ENCODE measurements around the gene IMMP2L. TPM values are rescaled to one million over a fixed set of nuclear protein-coding genes. Genes with fewer than 3 reads are reported as not detected.

IMMP2L gene
- total and polyA plus RNA-seq, 2 of the 4 experiments (the other 2 are of a cell fraction) = 5.8 to 9.3 TPM

- CTCF ChIA-PET = interaction anchor here (0.6 kb wide), 1 partner anchor 15 kb away, joined by 3 read pairs; no protein-coding TSS in a partner anchor
- H4K5ac ChIP-seq (ENCODE audit: low read depth, low read length) = no peak overlapping the region
- H3K9me1 ChIP-seq (ENCODE audit: insufficient read depth, low read length) = no peaks in the 10 kb centered on the region
- H2AK9ac ChIP-seq (replicated peaks; ENCODE audit: low read depth, low read length, poor library complexity) = no peak overlapping the region
- no peaks in the 10 kb centered on the region for H4K20me1 ChIP-seq (ENCODE audit: insufficient read depth, low read length)
- H2AFZ ChIP-seq (replicated peaks; ENCODE audit: low read length, poor library complexity) = no peak overlapping the region
- no peak overlapping the region for H4K8ac ChIP-seq (ENCODE audit: low read depth in 2 of 2, low read length in 2 of 2)
- no peak overlapping the region for H3K23ac ChIP-seq (ENCODE audit: low read depth, low read length)
- no CpG with 5 or more reads among the region's 2 CpGs for WGBS, 2 experiments (ENCODE audit: extremely low coverage in 2 of 2, insufficient read length in 1 of 2)
- no peaks in the 10 kb centered on the region for H3K36me3 ChIP-seq (ENCODE audit: control insufficient read depth, insufficient read depth, low read length)
- POLR2A ChIA-PET (ENCODE audit: unreplicated experiment) = no interaction called here
- no peak overlapping the region for H2BK15ac ChIP-seq (ENCODE audit: low read depth, low read length)
- no peaks in the 10 kb centered on the region for H3K79me1 ChIP-seq (ENCODE audit: low read depth in 1 of 2, low read length in 2 of 2)
- no peak for TF ChIP-seq RAD21 (IDR thresholded peaks at IDR 0.05; ENCODE audit: low read length)
- TF ChIP-seq MXI1 (IDR thresholded peaks at IDR 0.05; ENCODE audit: borderline replicate concordance, low read depth, low read length) = no peak
- TF ChIP-seq CHD1 (IDR thresholded peaks at IDR 0.05; ENCODE audit: low read depth, low read length) = no peak
- TF ChIP-seq RFX5 (IDR thresholded peaks at IDR 0.05; ENCODE audit: low read depth, low read length) = no peak
- TF ChIP-seq POLR2A (IDR thresholded peaks at IDR 0.05; ENCODE audit: low read depth, low read length) = no peak
- TF ChIP-seq MAZ (IDR thresholded peaks at IDR 0.05; ENCODE audit: borderline replicate concordance, low read depth, low read length) = no peak
- no peak for TF ChIP-seq BHLHE40 (IDR thresholded peaks at IDR 0.05; ENCODE audit: low read depth, low read length)
- no peak for TF ChIP-seq SMC3 (IDR thresholded peaks at IDR 0.05; ENCODE audit: low read depth, low read length)
- no peak for TF ChIP-seq MAFK (IDR thresholded peaks at IDR 0.05; ENCODE audit: low read depth, low read length)
- no peak for TF ChIP-seq CEBPB (IDR thresholded peaks at IDR 0.05; ENCODE audit: low read depth, low read length)
- no peak for TF ChIP-seq RCOR1 (IDR thresholded peaks at IDR 0.05; ENCODE audit: insufficient replicate concordance, low read length)
- TF ChIP-seq NFE2L2 (IDR thresholded peaks at IDR 0.05; ENCODE audit: low read depth, low read length) = no peak
- TF ChIP-seq USF2 (IDR thresholded peaks at IDR 0.05; ENCODE audit: low read depth, low read length) = no peak
- no peak overlapping the region for H3K18ac ChIP-seq (ENCODE audit: low read depth, low read length)
- H3K4me2 ChIP-seq (ENCODE audit: low read depth, low read length) = no peak overlapping the region
- no TSS peak for BruUV-seq (replicated peaks)
- H3K27me3 ChIP-seq (ENCODE audit: control insufficient read depth, insufficient read depth, low read length) = no peaks in the 10 kb centered on the region
- no peak overlapping the region for H3K14ac ChIP-seq (replicated peaks; ENCODE audit: low read depth, low read length)
- intact Hi-C loops (cut with micrococcal nuclease) = no loop called here
- H2BK5ac ChIP-seq (ENCODE audit: low read depth, low read length, poor library complexity, severe bottlenecking) = no peak overlapping the region
- no peak overlapping the region for H4K91ac ChIP-seq (ENCODE audit: insufficient read depth, low read depth, low read length)
- no peak overlapping the region for H2BK120ac ChIP-seq (ENCODE audit: low read depth, low read length)
- H2BK20ac ChIP-seq (ENCODE audit: low read depth, low read length) = no peak overlapping the region
- H3K27ac ChIP-seq (ENCODE audit: insufficient read depth, low read length) = no peak overlapping the region
- H2AK5ac ChIP-seq (ENCODE audit: low read depth, low read length) = no peak overlapping the region
- peaks cover 6% of the 10 kb centered on the region for H3K4me1 ChIP-seq (ENCODE audit: control insufficient read depth, insufficient read depth, low read length)
- H3K9me3 ChIP-seq (ENCODE audit: control insufficient read depth, insufficient read depth, low read length) = no peaks in the 10 kb centered on the region
- no peak overlapping the region for H3K9ac ChIP-seq (ENCODE audit: low read depth, low read length)
- no peak overlapping the region for H3K4me3 ChIP-seq (ENCODE audit: insufficient read depth, low read depth, low read length)
- dilution Hi-C loops (cut with HindIII; ENCODE audit: low sequenced_read_pairs, unreplicated experiment) = no loop called here
- in situ Hi-C loops (cut with MboI; ENCODE audit: low sequenced_read_pairs) = no loop called here
- DNase-seq (no peak), ATAC-seq (ENCODE audit: low read depth) (no peak)
- no peak overlapping the region for H3K56ac ChIP-seq (ENCODE audit: extremely low read depth, insufficient read depth, low read length)
- no peak overlapping the region for H3K4ac ChIP-seq (ENCODE audit: low read depth, low read length)
Measured at GRCh38 chr7:111388912-111389311, 173.4 kb downstream of the IMMP2L start.
